SU-DHL-6 (cell line): ENCODE results near the gene SCML1.

Experiments used
- H2AFZ ChIP-seq: fragments of 200-600 bp; sonication (generic); 2 replicates; pipeline ENCODE4 v1.6.1; 2014; ENCODE audit warnings: low read depth, mild to moderate bottlenecking, moderate library complexity, mixed read lengths, antibody characterized with exemption, low read length; ENCODE audit not compliant: severe bottlenecking
- H3F3A ChIP-seq: fragments of 200-600 bp; shearing (Covaris generic); 2 replicates; pipeline ENCODE4 v1.6.0; 2016; ENCODE audit warnings: antibody characterized with exemption, mild to moderate bottlenecking; ENCODE audit not compliant: insufficient read depth
- H3K27ac ChIP-seq: fragments of 200-600 bp; sonication (generic); 2 replicates; pipeline ENCODE4 v1.5.1; 2016; ENCODE audit warnings: low read depth, mild to moderate bottlenecking, low read length, moderate library complexity, mixed read lengths
- H3K27me3 ChIP-seq: fragments of 200-600 bp; sonication (generic), shearing (Covaris generic); 2 replicates; pipeline ENCODE4 v1.6.0; 2014; ENCODE audit warnings: mild to moderate bottlenecking, low read length
- H3K36me3 ChIP-seq: fragments of 200-600 bp; sonication (generic); 2 replicates; pipeline ENCODE4 v1.6.1; 2014; ENCODE audit warnings: mild to moderate bottlenecking, low read length, mixed read lengths
- H3K4me2 ChIP-seq: fragments of 300-600, 200-600 bp; shearing (Covaris generic), sonication (generic); 2 replicates; pipeline ENCODE4 v1.6.0; 2014; ENCODE audit warnings: low read length, low read depth, mild to moderate bottlenecking; ENCODE audit not compliant: poor library complexity, severe bottlenecking
- H3K4me3 ChIP-seq: fragments of 200-600 bp; sonication (generic); 2 replicates; pipeline ENCODE4 v1.5.1; 2014; ENCODE audit warnings: antibody characterized with exemption, low read length, mild to moderate bottlenecking, mixed read lengths; ENCODE audit not compliant: insufficient read depth, poor library complexity, severe bottlenecking
- H3K79me2 ChIP-seq: fragments of 200-600 bp; sonication (generic); 2 replicates; pipeline ENCODE4 v1.6.1; 2014; ENCODE audit warnings: mild to moderate bottlenecking, low read length, moderate library complexity; ENCODE audit not compliant: insufficient read depth
- H3K9ac ChIP-seq: fragments of 200-600 bp; sonication (generic); 2 replicates; pipeline ENCODE4 v1.7.0; 2014; ENCODE audit warnings: mild to moderate bottlenecking, low read length
- H3K9me2 ChIP-seq: fragments of 200-600 bp; sonication (generic); replicated peaks from 2 replicates; pipeline ENCODE4 v1.6.1; 2014; ENCODE audit warnings: low read length; ENCODE audit not compliant: insufficient read depth
- H3K9me3 ChIP-seq: fragments of 200-600 bp; sonication (generic); 2 replicates; pipeline ENCODE4 v1.6.1; 2014; ENCODE audit warnings: low read length, mixed read lengths; ENCODE audit not compliant: insufficient read depth
- H4K20me1 ChIP-seq: fragments of 200-600 bp; sonication (generic); 2 replicates; pipeline ENCODE4 v1.6.1; 2014; ENCODE audit warnings: low read depth, mild to moderate bottlenecking, antibody characterized with exemption, low read length, moderate library complexity, mixed read lengths
- EZH2phosphoT487 ChIP-seq: fragments of 200-600 bp; sonication (generic), shearing (Covaris generic); conservative IDR thresholded peaks from 2 replicates; pipeline ENCODE4 v1.6.1; 2018; ENCODE audit warnings: mild to moderate bottlenecking, antibody characterized with exemption, low read length, moderate library complexity, mixed read lengths
- TF ChIP-seq, protein P1 (sequence below): fragments of 200-600 bp; sonication (generic); IDR thresholded peaks from one replicate; pipeline ENCODE4 v1.5.1; 2017; ENCODE audit warnings: antibody characterized with exemption, mild to moderate bottlenecking, low read length, moderate library complexity; ENCODE audit not compliant: insufficient read depth, poor library complexity, severe bottlenecking

The SCML1 gene

DNA sequence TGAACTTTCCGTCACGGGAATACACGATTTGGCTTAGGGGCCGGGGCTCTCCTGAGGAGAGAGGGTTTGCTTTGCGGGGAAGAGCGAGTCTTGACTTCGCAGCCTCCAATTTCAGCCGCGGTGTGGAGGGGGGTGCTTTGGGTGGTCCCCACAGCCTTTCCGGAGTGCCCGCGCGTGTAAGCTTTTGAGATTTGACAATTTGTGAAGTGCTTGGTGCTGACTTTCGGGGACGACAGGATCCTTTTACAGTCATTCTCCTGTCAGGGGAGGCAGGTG lies 355 bp downstream of the SCML1 start:
- H3K9me3 ChIP-seq = no peaks in the 10 kb centered on the region
- no peak overlapping the region for H3K27ac ChIP-seq
- no peak overlapping the region for H3K4me2 ChIP-seq
- TF ChIP-seq, protein P1, sequence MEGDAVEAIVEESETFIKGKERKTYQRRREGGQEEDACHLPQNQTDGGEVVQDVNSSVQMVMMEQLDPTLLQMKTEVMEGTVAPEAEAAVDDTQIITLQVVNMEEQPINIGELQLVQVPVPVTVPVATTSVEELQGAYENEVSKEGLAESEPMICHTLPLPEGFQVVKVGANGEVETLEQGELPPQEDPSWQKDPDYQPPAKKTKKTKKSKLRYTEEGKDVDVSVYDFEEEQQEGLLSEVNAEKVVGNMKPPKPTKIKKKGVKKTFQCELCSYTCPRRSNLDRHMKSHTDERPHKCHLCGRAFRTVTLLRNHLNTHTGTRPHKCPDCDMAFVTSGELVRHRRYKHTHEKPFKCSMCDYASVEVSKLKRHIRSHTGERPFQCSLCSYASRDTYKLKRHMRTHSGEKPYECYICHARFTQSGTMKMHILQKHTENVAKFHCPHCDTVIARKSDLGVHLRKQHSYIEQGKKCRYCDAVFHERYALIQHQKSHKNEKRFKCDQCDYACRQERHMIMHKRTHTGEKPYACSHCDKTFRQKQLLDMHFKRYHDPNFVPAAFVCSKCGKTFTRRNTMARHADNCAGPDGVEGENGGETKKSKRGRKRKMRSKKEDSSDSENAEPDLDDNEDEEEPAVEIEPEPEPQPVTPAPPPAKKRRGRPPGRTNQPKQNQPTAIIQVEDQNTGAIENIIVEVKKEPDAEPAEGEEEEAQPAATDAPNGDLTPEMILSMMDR = no peak
- no peak for TF ChIP-seq EZH2phosphoT487
- H3K9ac ChIP-seq = no peak overlapping the region
- H3F3A ChIP-seq = no peaks in the 10 kb centered on the region
- H3K36me3 ChIP-seq = no peaks in the 10 kb centered on the region
- H4K20me1 ChIP-seq = no peaks in the 10 kb centered on the region
- H3K79me2 ChIP-seq = no peaks in the 10 kb centered on the region
- H3K4me3 ChIP-seq = no peak overlapping the region
- H2AFZ ChIP-seq = no peak overlapping the region
- no peaks in the 10 kb centered on the region for H3K9me2 ChIP-seq
- no peaks in the 10 kb centered on the region for H3K27me3 ChIP-seq

DNA sequence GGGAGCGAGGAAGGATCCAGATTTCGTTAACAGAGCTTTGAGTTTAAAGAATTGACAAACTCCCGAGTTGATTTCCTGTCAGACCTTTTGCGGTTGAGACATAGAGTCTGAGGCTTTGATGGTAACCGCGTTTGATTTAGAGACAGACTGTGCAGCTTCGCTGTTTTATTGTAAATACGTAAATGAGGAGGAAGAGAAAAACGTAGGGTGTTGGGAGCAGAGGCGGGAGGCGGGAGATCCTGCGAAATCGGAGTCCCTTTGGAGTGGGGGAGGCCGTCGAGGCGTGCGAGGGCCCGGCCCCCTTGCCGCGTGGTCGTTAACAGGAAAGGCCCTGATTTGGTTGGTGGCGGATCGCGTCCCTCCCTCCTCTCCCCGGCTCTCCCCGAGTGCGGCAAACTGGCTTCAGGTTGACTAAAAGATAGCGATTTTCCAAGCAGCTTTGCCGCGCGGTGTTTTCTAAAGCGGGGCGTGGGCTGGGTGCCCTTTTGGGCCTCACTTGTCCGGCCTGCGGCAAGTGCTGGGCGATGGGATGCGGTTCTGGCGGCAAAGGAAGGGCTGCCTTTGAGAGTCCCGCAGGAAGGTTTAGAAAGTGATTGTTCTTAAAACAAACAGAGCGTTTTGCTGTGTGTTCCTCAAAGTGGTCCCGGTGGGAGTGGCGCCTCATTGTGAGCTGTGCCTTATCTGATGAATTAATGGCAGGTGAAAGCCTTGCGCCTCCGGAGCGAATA lies 857 bp downstream of the SCML1 start:
- Histone ChIP-seq H3K36me3 (no peaks in the 10 kb centered on the region), H3K4me2 (no peak overlapping the region), H3K79me2 (no peaks in the 10 kb centered on the region), H3K27me3 (no peaks in the 10 kb centered on the region), H2AFZ (no peak overlapping the region), H3K27ac (no peak overlapping the region), H3K9me3 (no peaks in the 10 kb centered on the region), H3K9ac (no peak overlapping the region), H3F3A (no peaks in the 10 kb centered on the region), H3K9me2 (no peaks in the 10 kb centered on the region), H3K4me3 (no peak overlapping the region), H4K20me1 (no peaks in the 10 kb centered on the region)
- no peak for TF ChIP-seq EZH2phosphoT487
- TF ChIP-seq, protein P1 = no peak

DNA sequence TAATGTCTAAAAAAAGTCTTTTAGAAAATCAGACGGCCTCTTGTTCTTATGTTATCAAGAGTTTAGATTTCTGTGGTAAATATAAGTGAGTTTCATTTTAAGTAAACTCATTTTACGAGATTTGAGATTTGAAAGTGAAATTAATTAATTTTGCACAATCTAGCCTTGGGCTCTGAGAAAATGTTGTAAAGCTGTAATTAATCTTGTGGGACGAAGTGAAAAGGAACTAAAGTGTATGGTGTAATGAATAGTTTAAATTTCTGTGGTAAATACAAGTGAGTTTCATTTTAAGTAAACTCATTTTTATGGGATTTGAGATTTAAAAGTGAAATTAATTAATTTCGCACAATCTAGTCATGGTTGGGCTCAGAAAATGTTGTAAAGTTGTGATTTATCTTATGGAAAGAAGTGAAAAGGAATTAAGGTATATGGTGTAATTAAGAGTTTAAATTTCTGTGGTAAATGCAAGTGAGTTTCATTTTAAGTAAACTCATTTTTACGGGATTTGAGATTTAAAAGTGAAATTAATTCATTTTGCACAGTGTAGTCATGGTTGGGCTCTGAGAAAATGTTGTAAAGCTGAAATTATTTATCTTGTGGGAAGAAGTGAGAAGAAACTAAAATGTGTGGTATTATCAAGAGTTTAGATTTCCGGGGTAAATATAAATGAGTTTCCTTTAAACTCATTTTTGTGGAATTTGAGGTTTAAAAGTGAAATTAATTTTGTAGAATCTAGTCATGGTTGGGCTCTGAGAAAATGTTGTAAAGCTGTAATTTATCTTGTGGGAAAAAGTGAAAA lies 1.6 kb downstream of the SCML1 start:
- Histone ChIP-seq H3K27me3 (no peaks in the 10 kb centered on the region), H3K9me3 (no peaks in the 10 kb centered on the region), H3K27ac (no peak overlapping the region), H3K79me2 (no peaks in the 10 kb centered on the region), H2AFZ (no peak overlapping the region), H3K9ac (no peak overlapping the region), H3K9me2 (no peaks in the 10 kb centered on the region), H3K4me3 (no peak overlapping the region), H4K20me1 (no peaks in the 10 kb centered on the region), H3K4me2 (no peak overlapping the region), H3K36me3 (no peaks in the 10 kb centered on the region), H3F3A (no peaks in the 10 kb centered on the region)
- TF ChIP-seq, protein P1 = no peak
- TF ChIP-seq EZH2phosphoT487 = no peak
